HepG2 (cell line): ENCODE measurements around the gene ZNF607. TPM values are rescaled to one million over a fixed set of nuclear protein-coding genes. Genes with fewer than 3 reads are reported as not detected.

Experiments
- ARHGAP35 ChIP-seq: sonication (generic); formaldehyde crosslinking; IDR thresholded peaks from 2 replicates; pipeline ENCODE4 v1.9.0; 2022; ENCODE audit warnings: mild to moderate bottlenecking, inconsistent platforms, moderate library complexity, missing genetic modification reagents, borderline replicate concordance
- FOXJ3 ChIP-seq: sonication (generic); formaldehyde crosslinking; IDR thresholded peaks from 2 replicates; pipeline ENCODE4 v1.4.0; 2020; ENCODE audit warnings: missing genetic modification reagents, mild to moderate bottlenecking, borderline replicate concordance
- GFI1 ChIP-seq: sonication (generic); formaldehyde crosslinking; IDR thresholded peaks from 2 replicates; pipeline ENCODE4 v1.5.0; 2020; ENCODE audit warnings: missing genetic modification reagents, mild to moderate bottlenecking, borderline replicate concordance
- GTF2F1 ChIP-seq: fragments of 150-350 bp; IDR thresholded peaks from 2 replicates; pipeline ENCODE4 v1.6.1; 2014; ENCODE audit warnings: low read length
- HOXA9 ChIP-seq: sonication (generic); formaldehyde crosslinking; IDR thresholded peaks from 2 replicates; pipeline ENCODE4 v1.8.1; 2022; ENCODE audit warnings: missing genetic modification reagents, mild to moderate bottlenecking, moderate library complexity, borderline replicate concordance
- IKZF1 ChIP-seq: fragments of 450-650 bp; IDR thresholded peaks from 2 replicates; pipeline ENCODE4 v1.7.1; 2016
- KAT7 ChIP-seq: IDR thresholded peaks from 2 replicates; pipeline ENCODE4 v1.6.1; 2018; ENCODE audit warnings: borderline replicate concordance, missing compliant biosample characterization
- KMT2B ChIP-seq: IDR thresholded peaks from 2 replicates; pipeline ENCODE4 v1.6.1; 2016; ENCODE audit warnings: missing genetic modification reagents, missing compliant biosample characterization
- NFYB ChIP-seq: sonication (generic); formaldehyde crosslinking; IDR thresholded peaks from 2 replicates; pipeline ENCODE4 v1.4.0; 2020; ENCODE audit warnings: missing genetic modification reagents
- RFXANK ChIP-seq: IDR thresholded peaks from 2 replicates; pipeline ENCODE4 v1.6.1; 2016
- SATB2 ChIP-seq: sonication (generic); formaldehyde crosslinking; IDR thresholded peaks from 2 replicates; pipeline ENCODE4 v1.5.0; 2020; ENCODE audit warnings: missing genetic modification reagents
- SRSF9 ChIP-seq: fragments of 200-400 bp; formaldehyde crosslinking; IDR thresholded peaks from 2 replicates; pipeline ENCODE4 v1.6.1; 2018; ENCODE audit warnings: borderline replicate concordance, mild to moderate bottlenecking, low read depth, low read length; ENCODE audit not compliant: insufficient read depth, poor library complexity, severe bottlenecking
- SRY ChIP-seq: sonication (generic); formaldehyde crosslinking; IDR thresholded peaks from 2 replicates; pipeline ENCODE4 v1.8.0; 2022; ENCODE audit warnings: mild to moderate bottlenecking, missing genetic modification reagents
- STAG1 ChIP-seq: sonication (generic); formaldehyde crosslinking; IDR thresholded peaks from 2 replicates; pipeline ENCODE4 v1.4.0; 2020; ENCODE audit warnings: missing genetic modification reagents
- WIZ ChIP-seq: sonication (generic); formaldehyde crosslinking; IDR thresholded peaks from 2 replicates; pipeline ENCODE4 v1.5.1; 2020; ENCODE audit warnings: mild to moderate bottlenecking, missing genetic modification reagents
- ZBTB21 ChIP-seq: sonication (generic); formaldehyde crosslinking; IDR thresholded peaks from 2 replicates; pipeline ENCODE4 v1.4.0; 2020; ENCODE audit warnings: missing genetic modification reagents
- ZBTB7B ChIP-seq: sonication (generic); formaldehyde crosslinking; IDR thresholded peaks from 2 replicates; pipeline ENCODE4 v1.4.0; 2020; ENCODE audit warnings: missing genetic modification reagents
- ZGPAT ChIP-seq: IDR thresholded peaks from 2 replicates; pipeline ENCODE4 v1.6.1; 2016; ENCODE audit warnings: mild to moderate bottlenecking
- ZMYM3 ChIP-seq: sonication (generic); formaldehyde crosslinking; IDR thresholded peaks from 2 replicates; pipeline ENCODE4 v1.5.1; 2020; ENCODE audit warnings: mild to moderate bottlenecking, missing genetic modification reagents
- ZNF281 ChIP-seq: sonication (generic); formaldehyde crosslinking; IDR thresholded peaks from 2 replicates; pipeline ENCODE4 v1.4.0; 2020; ENCODE audit warnings: missing genetic modification reagents, borderline replicate concordance
- ZNF432 ChIP-seq: sonication (generic); formaldehyde crosslinking; IDR thresholded peaks from 2 replicates; pipeline ENCODE4 v1.5.0; 2020; ENCODE audit warnings: missing genetic modification reagents, mild to moderate bottlenecking, borderline replicate concordance
- ZNF567 ChIP-seq: sonication (generic); formaldehyde crosslinking; IDR thresholded peaks from 2 replicates; pipeline ENCODE4 v1.8.1; 2023; ENCODE audit warnings: mild to moderate bottlenecking, missing genetic modification reagents, borderline replicate concordance
- ZNF703 ChIP-seq: sonication (generic); formaldehyde crosslinking; IDR thresholded peaks from 2 replicates; pipeline ENCODE4 v1.5.1; 2020; ENCODE audit warnings: missing genetic modification reagents, mild to moderate bottlenecking, moderate library complexity, borderline replicate concordance
- polyA plus RNA-seq, 8 experiments: library from polyadenylated mRNA; depleted of rRNA in 3 of 8; stranded (reverse) in 7 of 8; unstranded in 1 of 8; fragments of >200 nt; fragmentation: Illumina TruSeq in 4 of 8; extraction: Trizol in 4 of 8; gene quantifications; 2 replicates each; pipeline versions ENCODE4 v1.2.1 to v1.2.3, GENCODE V29; 2011 to 2016; ENCODE audit warnings: low read depth in 4 of 8, missing spikeins in 1 of 8, mixed read lengths in 1 of 8; ENCODE audit not compliant: insufficient read depth in 1 of 8
- total RNA-seq, 5 experiments: library from RNA; depleted of rRNA; stranded (reverse); fragments of >200 nt; fragmentation: Illumina TruSeq; extraction: Trizol; gene quantifications; 2 replicates each; pipeline ENCODE4 v1.2.3, GENCODE V29; 2016; ENCODE audit warnings: low read depth in 1 of 5
- TF ChIP-seq, protein P1 (sequence below): IDR thresholded peaks from 2 replicates; pipeline ENCODE4 v1.6.1; 2016; ENCODE audit warnings: mild to moderate bottlenecking, missing biosample characterization, missing genetic modification reagents
- TF ChIP-seq, protein P2 (sequence below): IDR thresholded peaks from 2 replicates; pipeline ENCODE4 v1.6.1; 2012; ENCODE audit warnings: low read depth, low read length, improper control_type of control experiment

ZNF607 gene
- total and polyA plus RNA-seq, 2 of the 13 experiments (the other 11 are each of a cell fraction or from before 2014, with no cell fraction given), result 3.8 to 8.3 TPM

DNA sequence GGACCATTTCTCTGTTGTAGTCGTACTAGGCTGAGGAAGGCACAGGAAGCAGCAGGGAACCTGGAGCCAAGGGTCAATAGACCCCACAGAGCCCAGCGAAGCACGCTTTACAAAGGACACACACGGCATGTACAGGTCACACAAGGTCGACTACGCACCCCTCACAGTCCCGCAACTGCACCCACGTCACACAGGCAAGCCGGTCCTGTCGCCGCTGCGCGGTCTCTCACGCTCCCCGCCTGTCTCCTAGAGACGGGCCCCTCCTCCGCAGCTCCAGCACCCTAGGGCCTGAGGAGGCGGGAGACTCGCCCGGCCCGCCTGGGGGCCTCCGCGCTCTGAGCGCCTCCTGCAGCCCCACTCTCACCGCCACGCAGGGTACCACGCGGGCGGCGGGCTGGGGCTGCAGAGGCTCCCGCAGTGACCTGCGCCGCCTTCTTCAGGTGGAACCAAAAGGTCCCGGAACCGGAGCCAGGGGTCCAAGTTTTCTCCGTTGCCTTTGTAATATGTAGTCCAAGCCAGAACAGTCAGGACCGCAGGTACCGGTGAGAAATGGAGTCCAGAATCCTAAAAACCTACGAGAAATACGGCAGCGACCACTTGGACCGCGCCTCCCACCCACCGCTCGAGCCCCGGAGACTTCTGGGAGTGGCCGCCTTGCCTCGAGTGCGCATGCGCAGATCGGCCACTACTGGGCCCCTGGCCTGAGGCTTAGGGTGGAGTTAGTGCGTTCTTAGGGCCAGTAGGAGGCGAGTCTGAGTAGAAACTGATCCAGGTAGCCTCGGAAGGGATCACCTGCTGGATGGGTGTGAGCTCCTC lies at the start of gene ZNF607 (continued):
- TF ChIP-seq NFYB (CRISPR knock-in tag) (peak; percentile 18; the same call in 1 of the 2 replicates), ZBTB21 (CRISPR knock-in tag) (no peak), ZNF432 (CRISPR knock-in tag) (no peak), HOXA9 (CRISPR knock-in tag) (no peak), ZBTB7B (CRISPR knock-in tag) (peak; percentile 57; the same call in 1 of the 2 replicates), ZGPAT (CRISPR knock-in tag) (peak; percentile 65; the same call in 1 of the 2 replicates), IKZF1 (no peak), ARHGAP35 (CRISPR knock-in tag) (no peak), ZMYM3 (CRISPR knock-in tag) (0 out of 2 replicates have a peak, but pooled peaks have one; percentile 9), WIZ (CRISPR knock-in tag) (peak; percentile 45; the same call in 1 of the 2 replicates), SATB2 (CRISPR knock-in tag) (no peak), GFI1 (CRISPR knock-in tag) (no peak), KMT2B (CRISPR knock-in tag) (peak; percentile 34), ZNF281 (no peak), ZNF703 (CRISPR knock-in tag) (no peak), KAT7 (no peak), RFXANK (CRISPR knock-in tag) (no peak), GTF2F1 (no peak), STAG1 (peak; percentile 29; the same call in 1 of the 2 replicates), ZNF567 (CRISPR knock-in tag) (no peak; the same call in 1 of the 2 replicates), SRY (CRISPR knock-in tag) (0 out of 2 replicates have a peak, but pooled peaks have one; percentile 71), FOXJ3 (no peak), SRSF9 (no peak)
- TF ChIP-seq, protein P1, sequence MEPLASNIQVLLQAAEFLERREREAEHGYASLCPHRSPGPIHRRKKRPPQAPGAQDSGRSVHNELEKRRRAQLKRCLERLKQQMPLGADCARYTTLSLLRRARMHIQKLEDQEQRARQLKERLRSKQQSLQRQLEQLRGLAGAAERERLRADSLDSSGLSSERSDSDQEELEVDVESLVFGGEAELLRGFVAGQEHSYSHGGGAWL (CRISPR knock-in tag), result no peak
- TF ChIP-seq, protein P2, sequence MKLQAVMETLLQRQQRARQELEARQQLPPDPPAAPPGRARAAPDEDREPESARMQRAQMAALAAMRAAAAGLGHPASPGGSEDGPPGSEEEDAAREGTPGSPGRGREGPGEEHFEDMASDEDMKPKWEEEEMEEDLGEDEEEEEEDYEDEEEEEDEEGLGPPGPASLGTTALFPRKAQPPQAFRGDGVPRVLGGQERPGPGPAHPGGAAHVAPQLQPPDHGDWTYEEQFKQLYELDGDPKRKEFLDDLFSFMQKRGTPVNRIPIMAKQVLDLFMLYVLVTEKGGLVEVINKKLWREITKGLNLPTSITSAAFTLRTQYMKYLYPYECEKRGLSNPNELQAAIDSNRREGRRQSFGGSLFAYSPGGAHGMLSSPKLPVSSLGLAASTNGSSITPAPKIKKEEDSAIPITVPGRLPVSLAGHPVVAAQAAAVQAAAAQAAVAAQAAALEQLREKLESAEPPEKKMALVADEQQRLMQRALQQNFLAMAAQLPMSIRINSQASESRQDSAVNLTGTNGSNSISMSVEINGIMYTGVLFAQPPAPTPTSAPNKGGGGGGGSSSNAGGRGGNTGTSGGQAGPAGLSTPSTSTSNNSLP, result no peak
